Left colon (tissue), 2 donors: Measurements from ENCODE around the gene PRPSAP2. TPM values are rescaled to one million over a fixed set of nuclear protein-coding genes. Genes with fewer than 3 reads are reported as not detected.
"Not testable (repeated sequence)": the region's sequence is repeated elsewhere in the genome, so short reads cannot be mapped to it uniquely, and the experiment has no call there.

Experiments used
- ATAC-seq: fragments of 200-7000 bp; cut with Tn5 transposase; one replicate; pipeline ENCODE4 v1.9.1; 2020; ENCODE audit warnings: mild to moderate bottlenecking, moderate library complexity
- DNase-seq, 2 donors: peaks; one replicate each; pipeline ENCODE4 v3.0.0-alpha.2; 2020
- intact Hi-C, 2 donors: fragments of 100-400 bp; cut with DNase I in 1 of 2; cut with micrococcal nuclease in 1 of 2; formaldehyde crosslinking; loops; one replicate each; pipeline versions ENCODE4 v1.11.2 to v1.14.0; 2022; cut with DNase I, micrococcal nuclease
- total RNA-seq, 2 donors: library from RNA; stranded (reverse); fragmentation: NEBNext Ultra II Directional; extraction: Animal tissue kit (Norgen Biotek cat#: 25700); gene quantifications; one replicate each; pipeline ENCODE4 v1.2.1, GENCODE V29; 2021
- donor health status: DM: no; HTN: no; CAD: no.
- donor health status: DM: yes; HTN: yes; CAD: no.

The PRPSAP2 gene
- total RNA-seq, 2 donors from 2014 or later, result 27.1 to 31.5 TPM

- no peak for DNase-seq
- intact Hi-C loops, result no loop called here
- ATAC-seq, result peak; percentile 50
Measured at GRCh38 chr17:18932360-18933055, 74.6 kb downstream of the PRPSAP2 start.

DNA sequence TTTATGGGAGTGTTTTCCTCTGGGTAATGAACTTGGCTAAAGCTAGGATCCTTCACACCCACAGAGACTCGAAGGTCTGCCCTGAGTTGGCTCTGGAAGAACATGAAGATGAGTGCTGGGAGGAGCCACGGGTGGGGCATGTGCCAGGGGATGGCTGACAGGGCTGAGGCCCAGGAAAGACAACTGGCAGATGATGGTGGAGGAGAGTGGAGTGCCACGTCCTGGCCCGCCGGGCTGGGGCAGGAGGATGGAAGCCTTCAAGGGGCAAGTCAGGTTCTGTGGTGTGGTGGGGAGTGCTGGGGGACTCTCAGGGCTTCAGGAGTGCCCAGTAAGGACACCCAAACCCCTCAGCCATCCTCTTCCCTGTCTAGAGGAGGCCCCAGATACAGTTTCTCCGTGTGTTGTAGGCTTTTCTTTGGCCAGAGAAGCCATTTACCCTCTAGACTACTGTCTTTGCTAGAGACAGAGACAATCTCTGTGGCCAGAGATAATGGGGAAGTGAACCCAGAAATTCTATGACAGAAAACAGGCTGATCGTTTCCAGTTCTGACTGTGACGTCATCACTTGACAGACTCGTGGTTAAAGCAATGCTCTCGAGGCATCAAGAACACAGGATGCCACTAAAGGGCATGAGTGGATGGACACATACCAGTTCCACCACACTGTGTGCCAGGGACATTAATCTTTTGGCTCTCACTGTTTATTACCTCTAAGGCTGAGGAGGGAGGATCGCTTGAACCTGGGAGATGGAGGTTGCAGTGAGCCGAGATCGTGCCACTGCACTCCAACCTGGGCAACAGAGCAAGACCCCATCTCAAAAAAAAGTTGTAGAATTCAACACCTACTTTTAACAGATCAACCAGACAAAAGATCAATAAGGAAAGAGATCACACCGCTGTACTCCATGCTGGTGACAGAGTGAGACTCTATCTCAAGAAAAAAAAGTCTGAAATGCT lies 75.4 kb downstream of the PRPSAP2 start:
- ATAC-seq (peak; percentile 74), DNase-seq (peak in 1 of 2 donors; percentile 24)
- intact Hi-C loops, result no loop called here

GRCh38 chr17:18937981-18938691 lies 80.2 kb downstream of the PRPSAP2 start:
- intact Hi-C loops, result no loop called here
- ATAC-seq, result peak; percentile 94
- DNase-seq, result no peak

- peak; percentile 56 for ATAC-seq
- DNase-seq, result no peak
- intact Hi-C loops, result no loop called here
Measured at GRCh38 chr17:18938692-18939023, 80.7 kb downstream of the PRPSAP2 start.

DNA sequence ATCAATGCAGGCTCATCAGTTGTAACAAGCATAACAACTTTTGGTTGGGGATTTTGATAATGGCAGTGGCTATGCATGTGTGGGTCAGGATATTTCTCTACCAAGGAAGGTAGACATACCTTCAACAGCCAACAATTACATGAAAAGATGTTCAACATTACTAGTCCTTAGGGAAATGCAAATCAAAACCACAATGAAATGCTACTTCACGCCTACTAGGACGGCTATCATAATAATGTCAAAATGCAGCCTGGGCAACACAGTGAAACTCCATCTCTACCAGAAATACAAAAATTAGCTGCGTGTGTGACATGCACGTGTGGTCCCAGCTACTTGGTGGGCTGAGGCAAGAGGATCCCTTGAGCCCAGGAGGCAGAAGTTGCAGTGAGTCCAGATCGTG lies 86.7 kb downstream of the PRPSAP2 start:
- DNase-seq, result no peak
- intact Hi-C loops, result no loop called here
- no peak for ATAC-seq

DNA sequence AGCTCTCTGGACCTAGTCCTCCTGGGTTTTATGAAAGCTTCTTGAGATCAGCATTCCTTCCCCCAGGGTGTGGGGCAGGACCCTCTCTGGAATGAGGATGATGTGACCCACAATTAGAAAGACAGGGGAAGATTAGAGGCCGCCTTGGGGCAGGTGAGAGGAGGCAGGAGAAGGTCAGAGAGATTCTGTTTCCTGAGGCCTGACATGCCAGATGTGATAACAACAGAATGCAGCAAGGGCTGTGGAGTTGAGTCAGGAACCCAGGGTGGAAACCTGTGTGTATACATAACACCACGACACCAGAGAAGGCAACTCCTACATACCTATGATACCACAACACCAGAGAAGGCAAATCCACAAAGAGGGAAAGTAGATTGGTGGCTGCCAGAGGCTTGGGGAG lies 88.6 kb downstream of the PRPSAP2 start:
- no peak for ATAC-seq
- intact Hi-C loops, result no loop called here
- DNase-seq, result no peak

DNA sequence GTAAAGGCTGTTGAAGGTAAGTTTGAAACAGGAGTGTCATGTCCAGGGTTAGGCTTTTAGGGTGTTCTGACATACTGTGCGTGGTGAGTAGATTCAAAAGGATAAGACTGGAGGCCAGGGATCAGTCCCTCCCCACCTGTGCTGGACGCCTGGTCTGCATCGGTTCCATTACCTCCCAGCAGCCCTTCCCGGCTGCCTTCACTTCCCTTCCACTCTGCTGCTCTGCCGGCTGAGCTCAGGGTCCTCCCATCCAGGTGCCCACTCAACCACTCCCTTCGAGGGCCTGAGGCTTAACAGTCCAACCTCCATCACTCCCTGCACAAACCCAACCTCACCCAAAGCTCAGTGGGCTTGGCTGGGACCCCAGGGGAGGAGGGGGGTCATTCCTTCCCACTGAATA lies 89.9 kb downstream of the PRPSAP2 start:
- intact Hi-C loops, result no loop called here
- no peak for DNase-seq
- ATAC-seq, result no peak

GRCh38 chr17:18948476-18949006 lies 90.6 kb downstream of the PRPSAP2 start:
- intact Hi-C loops, result no loop called here
- ATAC-seq (no peak), DNase-seq (no peak)

DNA sequence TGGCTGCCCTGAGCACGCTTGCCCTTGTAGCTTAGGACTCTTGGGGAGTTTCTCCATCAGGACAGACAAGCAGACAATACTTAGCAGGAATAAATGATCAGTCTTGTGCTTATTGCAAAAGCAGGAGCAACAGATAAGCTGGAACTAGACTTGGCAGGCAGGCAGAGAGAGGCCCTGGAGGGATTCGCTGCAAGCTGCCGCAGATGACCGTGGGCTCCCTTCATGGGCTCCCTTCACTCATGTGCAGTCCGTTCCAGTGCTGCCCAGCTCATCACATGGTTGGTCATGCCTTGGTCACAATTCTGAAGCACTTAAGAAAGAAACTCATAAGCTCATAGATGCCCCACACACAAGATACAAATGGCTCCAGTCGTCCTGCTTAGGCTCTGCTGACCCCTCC lies 91.6 kb downstream of the PRPSAP2 start:
- DNase-seq, result no peak
- no peak for ATAC-seq
- intact Hi-C loops, result no loop called here

GRCh38 chr17:18950346-18950745 lies 92.4 kb downstream of the PRPSAP2 start:
- ATAC-seq (no peak), DNase-seq (no peak)
- intact Hi-C loops, result no loop called here

DNA sequence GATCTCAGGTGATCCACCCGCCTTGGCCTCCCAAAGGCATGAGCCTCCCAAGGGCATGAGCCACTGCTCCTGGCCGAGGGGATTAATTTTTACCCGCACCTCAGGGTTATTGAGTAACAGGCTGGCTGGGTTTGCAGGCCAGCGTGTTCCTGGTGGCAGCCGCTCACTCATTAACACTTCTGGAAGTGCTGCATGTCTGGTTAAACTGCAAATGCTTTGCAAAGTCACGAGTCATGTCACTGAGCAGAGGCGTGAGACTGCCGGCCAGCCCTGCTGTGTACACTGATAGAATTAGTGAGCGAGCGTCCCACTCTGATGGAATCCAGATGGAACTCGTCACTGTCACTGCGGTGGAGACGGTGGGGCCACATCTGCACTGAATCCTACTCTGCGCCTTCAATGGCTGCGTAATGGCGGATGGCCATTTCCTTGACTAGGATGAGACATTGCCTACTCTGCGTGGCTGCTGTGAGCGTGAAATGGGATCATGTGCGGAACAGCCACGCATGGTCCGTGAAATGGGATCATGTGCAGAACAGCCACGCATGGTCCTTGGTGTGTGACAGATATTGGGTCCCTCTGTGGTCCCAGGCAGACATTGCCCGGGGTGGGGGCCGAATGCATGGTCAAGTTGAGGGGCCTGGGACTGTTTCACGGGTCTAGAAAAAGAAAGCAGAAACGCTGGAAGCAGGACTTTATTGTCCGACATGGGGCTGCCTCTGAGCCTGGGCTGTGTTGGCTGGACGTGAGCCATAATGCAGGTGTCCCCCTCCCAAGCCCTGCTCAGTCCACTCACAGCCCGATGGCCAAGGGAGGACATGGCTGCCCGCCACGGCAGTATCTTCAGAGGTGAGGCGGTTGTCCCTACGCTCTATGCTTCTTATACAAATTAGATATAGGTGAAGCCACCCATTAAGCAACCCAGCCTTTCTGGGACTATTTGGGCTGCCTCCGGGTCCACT lies 93.3 kb downstream of the PRPSAP2 start:
- intact Hi-C loops, result no loop called here
- ATAC-seq, result no peak
- DNase-seq, result no peak

DNA sequence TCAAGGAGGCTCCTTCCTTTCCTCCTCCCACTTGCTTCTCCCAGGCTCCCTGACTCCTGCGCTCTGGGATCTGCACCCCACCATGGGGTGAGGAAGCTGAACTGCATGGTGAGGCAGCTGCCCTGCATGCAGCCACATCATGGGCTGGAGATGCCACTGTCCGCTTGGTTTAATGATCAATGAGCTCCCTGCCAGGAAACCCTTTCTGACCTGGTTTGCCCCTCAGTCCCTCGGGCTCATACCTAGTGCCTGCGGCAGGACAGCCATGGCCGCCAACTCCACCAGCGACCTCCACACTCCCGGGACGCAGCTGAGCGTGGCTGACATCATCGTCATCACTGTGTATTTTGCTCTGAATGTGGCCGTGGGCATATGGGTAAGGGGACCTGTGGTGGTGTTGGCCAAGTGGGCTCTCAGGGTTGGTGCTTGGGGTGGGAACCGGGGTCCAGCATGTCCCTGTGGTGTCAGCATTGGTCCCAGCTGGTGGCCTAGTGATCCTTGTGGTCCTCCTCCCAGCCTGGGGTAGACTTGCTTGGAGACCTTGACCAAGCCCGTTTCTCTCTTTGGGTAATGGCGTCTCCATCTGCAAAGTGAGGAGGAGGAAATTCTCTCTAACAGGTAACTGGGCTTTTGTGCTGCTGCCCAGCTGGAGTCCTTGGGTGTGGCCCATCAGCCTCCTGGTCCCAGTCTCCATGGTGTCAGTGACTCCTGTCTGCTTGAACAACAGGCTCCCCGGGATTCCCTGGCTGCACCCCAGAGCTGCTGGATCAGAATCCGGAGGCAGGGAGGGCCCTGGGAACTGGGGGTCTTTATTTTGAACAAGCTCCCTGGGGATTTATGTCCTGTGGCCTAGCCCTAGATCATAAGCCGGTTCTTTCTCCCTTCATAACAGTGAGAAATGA lies 94.3 kb downstream of the PRPSAP2 start, which contains the start of gene SLC5A10:
Gene SLC5A10 (plus strand): TSS at position 225 of the 902 bp plus-strand sequence. CDS start 41 bp downstream, at position 266.
- no peak for DNase-seq
- intact Hi-C loops, result no loop called here
- ATAC-seq, result peak; percentile 48

DNA sequence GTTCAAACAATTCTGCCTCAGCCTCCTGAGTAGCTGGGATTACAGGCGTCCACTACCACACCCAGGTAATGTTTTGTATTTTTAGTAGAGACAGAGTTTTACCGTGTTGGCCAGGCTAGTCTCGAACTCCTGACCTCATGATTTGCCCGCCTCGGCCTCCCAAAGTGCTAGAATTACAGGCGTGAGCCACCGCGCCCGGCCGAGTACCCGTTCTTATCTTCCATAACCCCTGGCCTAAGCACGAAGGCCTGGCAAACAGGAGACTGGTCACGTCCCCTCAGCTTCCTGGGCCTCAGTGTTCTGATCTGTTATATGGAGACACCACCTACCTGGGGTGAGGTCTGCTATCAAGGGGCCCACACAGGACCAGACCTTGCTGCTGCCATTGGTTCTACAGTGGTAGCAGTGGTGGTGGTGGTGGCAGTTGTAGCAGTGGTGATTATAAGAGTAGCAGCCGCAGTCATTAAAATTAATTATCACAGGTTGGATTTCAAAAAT lies 95.3 kb downstream of the PRPSAP2 start:
- DNase-seq, result no peak
- no peak for ATAC-seq
- intact Hi-C loops, result no loop called here

DNA sequence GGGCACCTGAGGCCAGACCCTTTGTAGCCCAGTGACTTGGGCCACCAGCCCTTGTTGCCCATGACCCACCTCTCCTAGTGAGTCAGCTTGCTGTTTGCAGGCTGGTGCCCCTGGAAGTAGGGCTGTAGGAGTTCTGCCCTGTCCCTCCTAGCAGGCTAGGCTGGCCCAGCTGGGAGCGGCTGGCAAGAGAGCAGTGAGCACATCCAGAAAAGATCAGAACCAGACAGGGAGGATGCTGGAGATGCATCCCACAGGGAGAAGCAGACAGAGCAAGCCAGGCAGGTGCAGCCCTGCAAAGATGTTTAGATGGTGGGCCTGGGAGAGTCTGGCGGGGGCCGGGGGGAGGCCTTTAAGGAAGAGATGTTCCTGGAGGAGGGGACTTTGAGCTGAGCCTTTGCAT lies 96.4 kb downstream of the PRPSAP2 start:
- DNase-seq (no peak), ATAC-seq (no peak)
- intact Hi-C loops, result no loop called here

- ATAC-seq (no peak), DNase-seq (no peak)
- intact Hi-C loops, result no loop called here
Measured at GRCh38 chr17:18955009-18955408, 97.1 kb downstream of the PRPSAP2 start.

GRCh38 chr17:18956021-18956420 lies 98.1 kb downstream of the PRPSAP2 start:
- ATAC-seq, DNase-seq, intact Hi-C loops: not testable (repeated sequence)

DNA sequence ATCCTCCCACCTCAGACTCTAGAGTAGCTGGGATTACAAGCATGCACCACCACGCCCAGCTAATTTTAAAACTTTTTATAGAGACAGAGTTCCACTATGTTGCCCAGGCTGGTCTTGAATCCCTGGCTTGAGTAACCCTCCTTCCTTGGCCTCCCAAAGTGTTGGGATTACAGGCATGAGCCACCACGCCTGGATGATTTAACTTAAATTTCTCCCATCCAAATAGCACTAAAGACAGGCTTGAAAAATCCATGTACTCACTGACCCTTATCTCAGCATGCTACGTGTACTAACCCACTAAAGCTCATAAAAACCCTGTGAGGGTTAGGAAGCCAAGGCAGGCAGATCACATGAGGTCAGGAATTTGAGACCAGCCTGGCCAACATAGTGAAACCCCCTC lies 98.7 kb downstream of the PRPSAP2 start:
- ATAC-seq, result no peak
- DNase-seq, result no peak
- intact Hi-C loops, result no loop called here
